Ovary (tissue), 9 donors: ENCODE data around the gene CDHR1. TPM values are rescaled to one million over a fixed set of nuclear protein-coding genes. Genes with fewer than 3 reads are reported as not detected.

Source experiments
- DNase-seq, 5 donors: peaks; one replicate each; pipeline ENCODE4 v3.0.0-alpha.2; 2019 to 2020
- H3K27ac ChIP-seq, 2 donors: fragments of 200-600 bp; one replicate each; pipeline versions ENCODE4 v1.5.1 to v1.8.0; 2019 to 2022
- H3K27me3 ChIP-seq: fragments of 200-600 bp; one replicate; pipeline ENCODE4 v1.8.0; 2022
- H3K36me3 ChIP-seq: fragments of 200-600 bp; sonication (generic); one replicate; pipeline ENCODE4 v1.5.1; 2019
- H3K4me1 ChIP-seq: one replicate; pipeline ENCODE4 v1.8.1; 2013; ENCODE audit warnings: mild to moderate bottlenecking, moderate library complexity; ENCODE audit not compliant: insufficient read depth
- H3K4me3 ChIP-seq: fragments of 200-600 bp; sonication (generic); one replicate; pipeline ENCODE4 v1.5.1; 2017
- H3K9me3 ChIP-seq, 2 donors: fragments of 200-600 bp in 1 of 2; sonication (generic) in 1 of 2; one replicate each; pipeline versions ENCODE4 v1.5.1 to v1.8.1; 2013 to 2019; ENCODE audit warnings: mild to moderate bottlenecking in 1 of 2, moderate library complexity in 1 of 2
- EP300 ChIP-seq: sonication (generic); formaldehyde crosslinking; IDR thresholded peaks from one replicate; pipeline ENCODE4 v1.6.1; 2017; ENCODE audit warnings: antibody characterized with exemption
- POLR2A ChIP-seq: fragments of 450-650 bp; IDR thresholded peaks from one replicate; pipeline ENCODE4 v1.6.1; 2017; ENCODE audit warnings: antibody characterized with exemption, mild to moderate bottlenecking, moderate library complexity
- WGBS, 3 donors: extraction: QIAGEN DNeasy Blood & Tissue Kit in 1 of 3; methylation state at CpG; one replicate each; pipeline versions ENCODE4 v1.1.5 to v1.1.7; 2013 to 2017; 5-methylcytosine and 5-hydroxymethylcytosine counted together
- intact Hi-C, 4 donors: fragments of 100-400 bp; cut with DNase I; formaldehyde crosslinking; loops; one replicate each; pipeline versions ENCODE4 v1.11.0 to v1.15.1; 2022 to 2023
- polyA plus RNA-seq, 2 donors: library from polyadenylated mRNA; stranded (reverse); fragments of 200-250 nt in 1 of 2; fragments of 350-450 nt in 1 of 2; fragmentation: Illumina TruSeq in 1 of 2; extraction: RNeasy Lipid Tissue Mini Kit (QIAGEN cat#74804) in 1 of 2; gene quantifications; one replicate each; pipeline ENCODE4 v1.2.3, GENCODE V29; 2013 to 2014
- total RNA-seq, 7 donors: library from RNA; depleted of rRNA in 2 of 7; stranded (reverse); fragments of >200 nt in 2 of 7; fragmentation: NEBNext Ultra II Directional in 3 of 7; extraction: Animal tissue kit (Norgen Biotek cat#: 25700) in 3 of 7; gene quantifications; one replicate each; pipeline versions ENCODE4 v1.1.0 to v1.2.4, GENCODE V29; 2016 to 2023
- TF ChIP-seq, protein P1 (sequence below), 3 donors: fragments of 450-650 bp in 2 of 3; fragments of 200-600 bp in 1 of 3; IDR thresholded peaks; one replicate each; pipeline versions ENCODE4 v1.5.1 to v1.8.0; 2016 to 2022; ENCODE audit warnings: antibody characterized with exemption in 3 of 3, mild to moderate bottlenecking in 1 of 3
- donor health status: DM: no; HTN: no; CAD: no; lungs with moderate emphysema.
- donor health status: DM: no; HTN: no; CAD: no.
- donor health status: Bipolar disorder and iron deficiency.
- donor health status: DM: yes; HTN: yes; CAD: no.
- donor health status: DM: no; HTN: no; CAD: no.
- donor health status: DM: yes; HTN: yes; CAD: no.

The CDHR1 gene
- total and polyA plus RNA-seq, 9 donors: 0.08 to 2.2 (median 0.69) TPM

- Histone ChIP-seq H3K4me3 (no peak overlapping the region), H3K27me3 (no peaks in the 10 kb centered on the region), H3K36me3 (no peaks in the 10 kb centered on the region), H3K4me1 (no peaks in the 10 kb centered on the region), H3K27ac (no peak overlapping the region), H3K9me3 (no peaks in the 10 kb centered on the region)
- DNase-seq: no peak
- intact Hi-C loops: no loop called here
- TF ChIP-seq, protein P1, sequence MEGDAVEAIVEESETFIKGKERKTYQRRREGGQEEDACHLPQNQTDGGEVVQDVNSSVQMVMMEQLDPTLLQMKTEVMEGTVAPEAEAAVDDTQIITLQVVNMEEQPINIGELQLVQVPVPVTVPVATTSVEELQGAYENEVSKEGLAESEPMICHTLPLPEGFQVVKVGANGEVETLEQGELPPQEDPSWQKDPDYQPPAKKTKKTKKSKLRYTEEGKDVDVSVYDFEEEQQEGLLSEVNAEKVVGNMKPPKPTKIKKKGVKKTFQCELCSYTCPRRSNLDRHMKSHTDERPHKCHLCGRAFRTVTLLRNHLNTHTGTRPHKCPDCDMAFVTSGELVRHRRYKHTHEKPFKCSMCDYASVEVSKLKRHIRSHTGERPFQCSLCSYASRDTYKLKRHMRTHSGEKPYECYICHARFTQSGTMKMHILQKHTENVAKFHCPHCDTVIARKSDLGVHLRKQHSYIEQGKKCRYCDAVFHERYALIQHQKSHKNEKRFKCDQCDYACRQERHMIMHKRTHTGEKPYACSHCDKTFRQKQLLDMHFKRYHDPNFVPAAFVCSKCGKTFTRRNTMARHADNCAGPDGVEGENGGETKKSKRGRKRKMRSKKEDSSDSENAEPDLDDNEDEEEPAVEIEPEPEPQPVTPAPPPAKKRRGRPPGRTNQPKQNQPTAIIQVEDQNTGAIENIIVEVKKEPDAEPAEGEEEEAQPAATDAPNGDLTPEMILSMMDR (IDR thresholded peaks at IDR 0.05): no peak
- TF ChIP-seq POLR2A (no peak), EP300 (no peak)
- WGBS, 3 donors: 15 to 22% (median 20%) methylated on average over 9 of the region's 9 CpGs
Observed at GRCh38 chr10:84159076-84159685, 35.2 kb upstream of the CDHR1 start.

- intact Hi-C loops: no loop called here
- TF ChIP-seq POLR2A: no peak
- TF ChIP-seq, protein P1 (IDR thresholded peaks at IDR 0.05): no peak
- no peaks in the 10 kb centered on the region for H3K36me3 ChIP-seq
- H3K4me1 ChIP-seq: no peaks in the 10 kb centered on the region
- no peaks in the 10 kb centered on the region for H3K9me3 ChIP-seq
- H3K27ac ChIP-seq: no peak overlapping the region
- no peaks in the 10 kb centered on the region for H3K27me3 ChIP-seq
- 38 to 45% (median 40%) methylated on average over 6 of the region's 6 CpGs for WGBS, 3 donors
- no peak overlapping the region for H3K4me3 ChIP-seq
- no peak for DNase-seq
Observed at GRCh38 chr10:84160663-84161362, 33.5 kb upstream of the CDHR1 start.

DNA sequence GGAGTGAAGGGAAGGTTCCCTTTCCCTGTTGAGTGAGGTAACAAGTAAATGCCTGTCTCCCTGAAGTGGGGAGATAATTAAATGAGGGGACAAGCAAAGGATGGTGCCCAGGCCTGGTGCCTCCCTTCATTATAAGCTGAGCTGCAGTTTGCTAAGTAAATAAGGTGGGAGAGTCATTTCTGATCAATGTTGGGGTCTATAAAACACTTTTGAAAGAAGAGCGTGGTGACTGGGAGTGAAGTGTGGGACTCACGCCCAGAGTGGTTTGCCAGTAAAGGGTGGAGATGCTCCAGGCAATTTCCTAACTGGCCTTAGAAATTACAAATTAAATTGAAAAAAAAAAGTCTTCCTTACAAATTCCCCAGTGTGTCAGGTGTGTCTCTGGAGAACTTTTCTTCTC is 30.3 kb upstream of the CDHR1 start:
- intact Hi-C loops: no loop called here
- no peak overlapping the region for H3K4me3 ChIP-seq
- no peaks in the 10 kb centered on the region for H3K9me3 ChIP-seq

DNA sequence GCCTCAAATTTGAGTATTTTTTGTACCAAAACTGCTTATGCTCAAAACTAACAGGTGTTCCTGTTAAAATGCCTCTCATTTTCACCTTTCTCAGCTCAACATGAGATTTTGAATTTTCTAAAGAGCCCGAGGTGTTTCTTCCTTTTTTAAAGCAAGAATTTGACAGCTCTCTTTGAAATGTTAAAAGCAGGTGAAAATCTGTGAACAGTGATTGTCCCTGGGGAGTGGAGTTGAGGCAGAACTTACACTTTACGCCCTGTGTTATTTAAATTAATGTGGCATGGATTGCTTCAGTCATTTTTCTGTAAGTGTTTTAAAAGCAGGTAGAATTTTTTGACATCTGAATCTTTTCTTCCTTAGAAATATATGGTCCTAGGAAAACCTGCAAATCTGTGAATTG is 29.9 kb upstream of the CDHR1 start:
- DNase-seq: no peak
- H3K27me3 ChIP-seq: no peaks in the 10 kb centered on the region
- no peaks in the 10 kb centered on the region for H3K4me1 ChIP-seq
- intact Hi-C loops: no loop called here
- 28 to 41% (median 35%) methylated on average over 2 of the region's 2 CpGs for WGBS, 3 donors
- no peak for TF ChIP-seq EP300
- no peak for TF ChIP-seq POLR2A
- TF ChIP-seq, protein P1 (IDR thresholded peaks at IDR 0.05): no peak
- H3K9me3 ChIP-seq: no peaks in the 10 kb centered on the region
- H3K27ac ChIP-seq: no peak overlapping the region
- no peaks in the 10 kb centered on the region for H3K36me3 ChIP-seq
- H3K4me3 ChIP-seq: no peak overlapping the region

More for the DNA sequence above, 30.3 kb upstream of the CDHR1 start:
- no peak for TF ChIP-seq POLR2A
- no peak for TF ChIP-seq EP300
- TF ChIP-seq, protein P1 (IDR thresholded peaks at IDR 0.05): no peak
- DNase-seq: no peak
- Histone ChIP-seq H3K27me3 (no peaks in the 10 kb centered on the region), H3K27ac (no peak overlapping the region), H3K36me3 (no peaks in the 10 kb centered on the region), H3K4me1 (no peaks in the 10 kb centered on the region)
- 49 to 61% (median 51%) methylated on average over 2 of the region's 2 CpGs for WGBS, 3 donors
